Stimulated activated CD8-positive, alpha-beta memory T cell treated with anti-CD3 and anti-CD28 coated beads, Interleukin-4, amount 100 ng/mL, for 4 hours (primary cell): ENCODE measurements around the gene HPCAL1.
"Not testable (repeated sequence)": the region's sequence is repeated elsewhere in the genome, so short reads cannot be mapped to it uniquely, and the experiment has no call there.

Experiments used
- DNase-seq, 2 donors: peaks; one replicate each; pipeline ENCODE4 v3.0.0-alpha.2; 2020; ENCODE audit warnings: low read depth in 2 of 2, low spot score in 1 of 2

Gene HPCAL1

DNA sequence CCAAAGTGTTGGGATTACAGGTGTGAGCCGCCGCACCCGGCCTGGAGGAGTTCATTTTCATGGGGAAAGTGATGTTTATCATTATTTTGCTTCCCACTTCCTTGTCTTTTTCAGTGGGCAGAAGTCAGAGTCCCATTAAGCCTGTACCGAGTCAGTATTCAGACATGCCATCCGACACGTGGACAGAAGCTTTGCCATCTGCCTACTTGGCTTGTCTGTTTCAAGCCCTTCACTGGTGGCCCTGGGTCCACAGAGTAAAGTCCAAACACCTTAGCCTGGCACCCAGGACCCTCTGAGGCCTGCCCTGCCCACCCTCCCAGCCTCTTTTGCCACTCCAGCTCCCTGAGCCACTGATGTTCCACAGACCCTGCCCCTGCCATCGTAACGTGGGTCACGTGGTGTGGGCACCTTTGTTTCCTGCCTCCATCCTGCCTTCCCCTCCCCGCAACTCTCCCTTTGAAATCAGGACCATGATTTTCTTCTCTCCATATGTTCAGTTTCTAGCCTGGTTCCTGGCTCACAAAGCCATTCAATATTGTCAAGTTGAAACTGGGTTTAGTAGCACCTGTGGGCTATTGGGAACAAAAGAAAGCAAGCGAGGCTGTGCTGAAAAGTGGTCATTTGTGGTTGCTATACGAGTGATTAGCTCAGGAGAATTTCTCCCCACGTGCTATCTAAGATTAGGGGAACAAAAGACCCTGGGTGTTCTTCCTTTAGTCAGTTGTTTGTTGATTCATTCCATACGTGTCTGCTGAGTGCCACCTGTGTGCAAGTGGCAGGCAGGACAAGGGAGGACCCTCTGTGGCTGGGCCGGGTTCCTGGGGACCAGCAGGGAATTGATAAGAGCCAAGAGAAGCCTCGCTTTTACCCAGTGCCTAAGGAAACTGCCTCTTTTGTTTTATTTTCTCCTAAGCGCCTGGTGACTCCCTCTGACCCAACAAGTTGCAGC is 150.5 kb downstream of the HPCAL1 start:
- no peak for DNase-seq

DNA sequence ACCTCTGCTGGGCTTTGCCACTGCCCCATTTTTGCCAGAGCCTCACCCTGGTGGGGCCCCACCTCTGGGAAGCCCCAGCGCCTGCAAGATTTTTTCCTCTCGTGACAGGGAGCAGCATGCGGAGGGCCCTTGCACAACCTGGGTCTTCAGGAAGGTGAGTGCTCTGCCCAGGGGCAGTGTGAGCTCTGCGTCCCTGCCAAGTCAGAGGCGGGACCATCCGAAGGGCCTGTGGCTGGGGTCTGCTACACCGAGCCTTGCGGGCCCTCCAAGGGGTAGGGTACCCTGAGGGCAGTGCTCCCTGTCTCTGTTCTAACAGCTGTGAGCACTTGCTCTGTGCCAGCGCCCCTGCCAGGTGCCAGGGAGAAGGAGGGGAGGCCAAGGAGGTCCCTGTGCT is 151.2 kb downstream of the HPCAL1 start:
- no peak for DNase-seq

DNA sequence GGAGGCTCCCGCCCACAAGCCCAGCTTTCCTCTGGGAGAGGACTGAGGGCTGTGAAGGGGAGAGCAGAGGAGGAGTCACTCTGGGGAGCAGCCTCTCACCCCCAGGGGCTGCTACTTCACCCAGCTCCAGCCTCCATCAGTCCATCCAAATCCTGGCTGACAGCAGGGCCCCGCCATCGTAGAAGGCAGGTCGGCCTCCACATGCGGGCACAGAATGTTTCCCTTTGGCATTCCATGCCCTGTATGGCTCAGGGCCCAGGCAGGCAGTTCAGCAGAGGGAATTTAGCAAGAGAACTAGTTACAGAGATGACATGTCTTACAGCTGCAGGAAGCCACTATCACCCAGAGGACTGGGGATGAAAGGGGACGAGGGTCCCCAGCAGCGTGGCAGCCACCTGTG is 151.8 kb downstream of the HPCAL1 start:
- no peak for DNase-seq

DNA sequence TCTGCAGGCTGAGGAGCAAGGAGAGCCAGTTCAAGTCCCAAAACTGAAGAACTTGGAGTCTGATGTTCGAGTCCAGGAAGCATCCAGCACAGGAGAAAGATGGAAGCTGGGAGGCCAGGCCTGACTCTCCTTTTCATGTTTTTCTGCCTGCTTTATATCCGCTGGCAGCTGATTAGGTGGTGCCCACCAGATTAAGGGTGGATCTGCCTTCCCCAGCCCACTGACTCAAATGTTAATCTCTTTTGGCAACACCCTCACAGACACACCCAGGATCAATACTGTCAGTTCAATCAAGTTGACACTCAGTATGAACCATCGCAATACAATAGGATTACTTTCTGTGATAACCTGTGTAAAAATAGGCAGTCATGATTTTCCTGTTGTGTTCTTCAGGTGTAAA is 154.5 kb downstream of the HPCAL1 start:
- DNase-seq: not testable (repeated sequence)

DNA sequence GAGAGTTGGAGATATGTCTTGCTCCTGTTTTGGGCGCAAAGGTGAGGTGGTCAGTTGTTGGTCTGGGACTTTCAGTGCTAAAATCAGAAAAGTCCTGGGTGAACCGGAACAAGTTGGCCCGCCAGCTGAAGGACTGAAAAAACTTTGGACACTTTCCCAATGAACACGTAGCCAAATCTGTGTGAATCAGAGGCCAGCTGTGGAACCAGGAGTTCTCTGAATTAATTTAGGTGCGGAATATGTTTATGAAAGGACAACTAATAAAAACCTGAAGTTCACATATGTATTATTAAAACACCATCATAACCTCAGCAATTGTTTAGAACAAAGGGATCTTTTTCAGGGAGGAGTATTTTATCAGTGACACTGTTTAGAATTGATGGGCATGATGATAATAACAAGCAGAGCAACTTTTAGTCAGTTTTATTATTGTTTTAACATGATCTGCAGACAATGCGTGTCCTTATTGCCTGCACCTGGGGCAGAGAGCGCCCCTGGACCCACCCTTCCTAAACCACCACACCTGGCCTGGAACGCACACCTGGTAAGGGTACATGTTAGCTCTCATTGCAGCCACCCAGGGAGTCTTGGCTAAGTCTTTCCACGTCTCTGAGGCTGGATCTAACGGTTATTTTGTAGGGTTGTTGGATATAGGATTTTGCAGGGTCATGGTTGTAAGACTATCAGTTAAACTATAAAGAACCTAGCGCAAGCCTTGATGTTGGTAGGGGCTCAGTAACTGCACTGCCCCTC is 155.3 kb downstream of the HPCAL1 start:
- DNase-seq: no peak

DNA sequence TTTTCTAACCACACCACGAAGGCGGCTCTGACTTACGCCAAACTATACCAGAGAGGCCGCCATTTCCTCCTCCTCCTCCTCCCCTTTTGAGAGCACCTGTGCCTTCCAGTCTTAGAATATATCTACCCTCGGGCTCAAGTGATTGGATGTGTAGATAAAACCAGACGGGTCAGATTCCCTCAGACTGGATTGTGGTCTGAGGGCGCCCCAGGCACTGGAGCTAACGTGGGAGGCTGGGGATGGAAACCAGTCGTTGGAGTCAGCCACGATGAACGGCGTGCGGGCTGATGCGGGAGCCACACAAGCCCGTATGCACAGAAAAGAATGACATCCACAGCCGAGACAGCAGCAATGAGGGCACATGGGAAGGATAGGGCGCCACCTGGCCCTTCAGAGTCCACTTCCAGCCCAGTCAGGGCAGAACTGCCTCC is 157.7 kb downstream of the HPCAL1 start:
- DNase-seq: no peak

DNA sequence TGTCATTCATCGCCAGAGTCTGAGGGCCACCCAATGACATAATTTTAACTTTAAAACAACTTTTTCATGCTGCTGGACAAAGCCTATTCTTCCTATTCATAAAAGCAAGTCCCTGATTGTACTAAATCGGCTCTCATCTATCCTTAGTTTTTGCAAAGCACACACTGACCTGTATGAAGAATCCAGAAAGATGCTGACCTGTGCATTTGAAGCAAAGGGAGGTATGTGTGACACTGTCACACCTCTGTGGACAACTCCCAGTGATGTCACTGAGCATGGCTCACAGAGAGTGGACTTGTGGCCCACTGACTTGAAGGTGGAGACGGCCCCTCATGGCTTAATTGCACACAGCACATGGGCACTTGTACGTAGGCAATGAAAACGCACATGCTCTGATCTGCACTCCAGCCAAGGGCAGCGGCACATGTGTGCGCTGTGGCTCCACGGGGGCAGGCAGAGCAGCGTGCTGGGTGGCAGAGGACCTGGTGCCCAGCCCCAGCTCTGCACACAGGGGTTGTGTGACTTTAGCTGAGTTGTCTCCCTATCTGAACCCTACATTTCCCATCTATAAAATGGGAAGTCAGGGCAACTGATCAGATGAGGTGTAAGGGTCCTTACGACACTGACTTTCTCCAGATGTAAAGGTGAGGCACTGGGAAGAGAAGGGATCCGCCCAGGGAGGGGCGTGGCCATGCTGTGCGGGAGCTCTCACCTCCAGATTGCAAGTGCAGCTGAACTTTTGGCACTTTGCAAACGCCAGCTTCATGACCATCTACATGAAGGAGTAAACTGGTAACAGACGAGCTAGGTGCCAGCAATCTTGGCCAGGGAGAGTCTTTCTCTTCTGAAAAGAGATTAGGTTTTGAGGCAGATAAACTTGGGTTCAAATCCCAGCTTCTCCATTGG is 159.7 kb downstream of the HPCAL1 start:
- DNase-seq: no peak

DNA sequence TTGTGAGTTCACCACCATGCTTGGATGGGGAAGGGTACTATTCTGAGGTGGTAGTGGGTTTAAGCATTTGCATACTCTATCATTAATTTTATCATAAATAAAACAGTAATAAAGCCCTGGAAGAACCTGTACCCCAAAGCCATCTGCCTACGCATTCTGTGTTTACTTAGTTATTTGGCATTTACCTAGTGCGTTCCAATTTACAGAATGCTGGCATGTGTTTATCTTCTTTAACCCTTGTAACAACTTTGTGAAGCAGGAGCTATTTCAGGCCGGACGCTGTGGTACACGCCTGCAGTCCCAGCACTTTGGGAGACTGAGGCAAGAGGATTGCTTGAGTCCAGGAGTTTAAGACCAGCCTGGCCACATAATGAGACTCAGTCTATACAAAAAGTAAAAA is 163.2 kb downstream of the HPCAL1 start:
- DNase-seq: no peak

DNA sequence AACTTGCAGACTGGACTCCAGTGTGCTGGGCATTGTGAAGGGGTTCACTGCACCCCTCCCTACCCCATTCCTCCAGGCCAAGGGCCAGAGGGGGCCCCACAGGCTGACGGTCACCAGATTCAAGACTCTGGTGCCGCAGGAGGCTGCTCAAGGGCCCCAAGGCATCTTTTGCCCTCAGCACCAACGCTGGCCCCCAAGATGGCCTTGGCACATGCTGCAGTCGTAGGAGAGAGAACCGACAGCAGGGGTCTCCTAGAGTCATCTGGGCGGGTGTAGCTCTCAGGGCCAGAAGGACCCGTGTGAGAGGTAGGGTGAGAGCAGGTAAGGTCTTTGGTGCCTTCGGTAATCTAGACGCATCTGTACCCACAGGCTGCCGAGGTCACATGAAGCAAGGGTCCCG is 164.1 kb downstream of the HPCAL1 start:
- no peak for DNase-seq

DNA sequence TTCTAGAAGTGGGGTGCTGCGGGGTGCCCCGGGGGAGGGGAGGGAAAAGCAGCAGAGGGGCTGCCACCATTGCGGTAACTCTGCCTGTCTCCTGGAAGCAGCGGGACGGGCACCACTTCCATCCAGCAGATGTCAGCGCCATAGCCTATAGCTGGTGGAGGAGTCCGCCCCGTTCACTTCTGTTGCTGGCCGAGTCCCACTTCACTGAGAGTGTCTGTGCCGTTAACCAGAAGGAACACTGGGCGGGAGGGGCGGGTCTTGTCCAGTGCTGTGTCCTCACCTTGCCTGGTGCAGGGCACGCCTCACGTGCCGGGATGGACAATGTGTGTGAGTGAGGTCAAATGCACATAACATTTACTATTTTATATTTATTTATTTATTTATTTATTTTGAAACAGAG is 164.7 kb downstream of the HPCAL1 start:
- DNase-seq: no peak

DNA sequence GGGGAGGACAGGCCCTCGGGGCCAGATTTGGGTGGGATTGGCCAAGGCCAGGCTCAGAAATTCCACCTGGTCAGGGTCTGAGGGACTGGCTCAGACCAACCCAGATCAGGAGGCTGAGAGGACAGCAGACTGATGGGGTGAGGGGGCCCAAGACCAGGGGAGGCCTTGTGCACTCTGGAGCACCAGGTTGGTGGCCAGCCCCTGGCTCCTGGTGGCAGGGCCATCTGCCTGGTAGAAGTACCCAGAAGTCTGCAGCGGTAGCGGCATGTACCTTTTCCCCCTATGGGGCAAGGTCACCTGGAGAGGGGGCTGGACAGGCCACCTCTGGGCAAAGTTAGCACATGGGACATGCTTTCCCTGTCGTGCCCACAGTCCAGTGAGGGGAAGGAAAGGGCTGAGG is 166.6 kb downstream of the HPCAL1 start:
- DNase-seq: no peak

DNA sequence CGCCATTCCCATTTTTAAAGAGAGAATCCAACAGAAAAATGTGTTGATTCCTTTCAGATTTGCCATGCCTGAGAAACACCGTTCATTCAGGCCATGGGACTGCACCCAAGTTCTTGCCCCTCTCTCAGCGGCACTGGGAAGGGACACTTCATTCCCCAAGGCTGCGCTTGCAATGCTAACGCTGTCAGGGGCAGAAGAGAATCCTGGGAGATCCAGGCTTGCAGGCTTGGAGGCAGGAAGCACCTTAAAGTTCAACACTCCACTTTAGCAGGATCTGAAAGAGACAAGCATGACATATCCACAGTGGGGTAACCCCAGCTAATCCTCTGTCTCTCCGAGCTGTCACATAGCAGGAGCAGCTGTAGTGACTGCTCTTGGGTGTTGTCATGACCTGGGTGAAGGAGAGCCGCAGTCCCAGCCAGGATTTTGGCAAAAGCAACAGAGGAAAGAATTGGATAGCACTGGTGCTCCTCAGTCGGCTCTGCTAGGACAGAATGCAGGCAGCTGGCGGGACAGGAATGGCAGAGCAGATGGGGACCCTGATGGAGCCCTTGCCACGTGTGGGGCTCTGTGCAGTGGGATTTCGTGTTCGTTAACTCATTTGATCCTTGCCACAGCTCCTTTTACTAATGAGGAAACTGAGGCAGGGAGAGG is 167.4 kb downstream of the HPCAL1 start:
- no peak for DNase-seq

DNA sequence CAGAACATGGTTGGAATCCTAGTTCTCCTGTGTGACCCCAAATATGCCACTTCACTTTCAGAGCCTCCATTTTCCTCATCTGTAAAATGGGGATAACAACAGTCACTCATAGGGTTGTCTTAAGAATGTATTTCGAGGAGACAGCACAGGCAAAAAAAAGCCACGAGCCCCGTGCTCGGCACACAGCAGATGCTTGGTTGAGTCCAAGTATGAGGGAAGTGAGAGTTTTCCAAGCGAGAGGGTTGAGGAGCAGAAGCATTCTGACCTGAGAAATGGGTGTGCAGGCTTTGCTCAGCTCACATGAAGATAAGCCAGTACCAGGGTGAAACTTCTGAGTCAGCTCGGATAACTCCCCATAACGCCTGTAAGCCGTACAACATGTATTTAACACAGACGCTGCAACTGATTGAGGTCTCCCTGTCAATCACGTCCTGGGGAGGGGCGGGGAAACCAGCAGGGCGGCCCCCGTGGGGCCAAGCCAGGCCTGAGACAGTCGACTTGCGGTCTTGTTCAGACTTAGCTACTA is 168.4 kb downstream of the HPCAL1 start:
- DNase-seq: no peak

DNA sequence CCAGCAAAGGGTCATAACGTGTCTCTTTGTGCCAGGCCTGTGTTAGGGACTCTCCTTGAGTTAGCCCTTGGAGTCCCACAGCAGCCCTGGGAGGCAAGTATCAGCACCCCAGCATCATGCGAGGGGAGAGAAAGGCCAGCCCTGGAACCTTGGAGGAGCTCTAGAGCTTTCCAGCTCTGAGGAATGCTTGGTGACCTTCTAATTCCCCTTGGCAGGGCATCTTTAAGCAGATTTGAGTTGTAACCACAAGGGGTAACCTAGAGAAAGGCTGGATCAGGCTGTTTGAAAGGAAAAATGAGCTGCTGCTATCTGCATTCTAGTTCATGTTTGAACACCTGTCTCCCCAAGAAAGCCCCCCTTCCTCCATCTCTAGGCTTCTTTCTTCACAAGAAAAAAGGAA is 169.3 kb downstream of the HPCAL1 start:
- DNase-seq: no peak

DNA sequence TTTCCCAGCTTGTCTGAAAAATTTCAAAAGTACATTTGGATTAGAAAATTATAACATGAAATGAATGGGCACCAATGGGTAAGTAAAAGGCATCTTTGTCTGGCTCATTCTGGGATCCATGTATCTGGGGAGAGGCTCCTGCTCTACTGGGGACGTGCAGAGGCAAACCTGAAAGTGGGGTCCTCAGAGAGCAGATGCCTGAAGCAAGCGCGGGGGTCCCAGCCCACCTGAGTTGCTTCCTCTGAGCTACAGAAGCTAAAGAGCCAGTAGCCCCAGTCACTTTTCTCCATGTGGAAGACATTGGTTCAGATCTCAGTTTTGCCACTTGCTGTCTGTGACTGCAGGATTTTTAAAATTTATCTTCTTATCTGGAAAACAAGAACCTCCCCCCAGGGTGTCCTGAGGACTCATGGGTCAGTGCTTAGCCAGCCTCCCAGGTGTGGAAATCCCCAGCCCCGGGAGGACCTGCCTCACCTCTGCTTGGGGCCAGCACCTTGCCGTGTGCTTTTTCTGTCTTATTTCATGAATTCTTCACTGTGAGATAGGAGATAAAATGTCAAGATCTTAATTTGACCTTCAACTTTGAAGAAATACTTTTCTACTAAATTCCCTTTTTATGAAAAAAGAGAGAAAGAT is 170.5 kb downstream of the HPCAL1 start:
- DNase-seq: no peak

DNA sequence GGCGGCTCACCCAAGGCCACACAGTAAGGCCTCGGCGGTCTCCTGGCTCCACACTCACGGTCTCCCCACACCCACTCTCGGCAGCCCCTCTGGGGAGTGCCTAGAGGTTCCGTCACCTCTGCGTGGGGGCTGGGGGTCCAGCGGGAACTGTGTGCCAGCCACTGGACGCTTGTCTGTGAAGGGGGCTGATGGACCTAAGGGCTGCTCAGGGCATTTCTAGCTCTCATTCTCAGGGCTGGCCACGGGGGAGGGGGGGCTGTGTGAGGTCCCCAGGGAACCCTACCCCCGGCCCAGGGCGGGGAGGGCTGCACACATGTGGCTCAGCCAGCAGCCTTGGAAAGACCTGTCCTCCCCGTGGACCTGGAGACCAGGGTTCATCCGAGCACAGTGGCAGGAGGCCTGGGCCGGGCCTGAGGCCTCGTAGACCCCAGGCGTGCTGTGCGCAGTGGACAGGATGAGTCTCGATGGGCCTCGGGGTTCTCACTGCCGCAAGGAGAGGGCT is 172.6 kb downstream of the HPCAL1 start:
- no peak for DNase-seq

DNA sequence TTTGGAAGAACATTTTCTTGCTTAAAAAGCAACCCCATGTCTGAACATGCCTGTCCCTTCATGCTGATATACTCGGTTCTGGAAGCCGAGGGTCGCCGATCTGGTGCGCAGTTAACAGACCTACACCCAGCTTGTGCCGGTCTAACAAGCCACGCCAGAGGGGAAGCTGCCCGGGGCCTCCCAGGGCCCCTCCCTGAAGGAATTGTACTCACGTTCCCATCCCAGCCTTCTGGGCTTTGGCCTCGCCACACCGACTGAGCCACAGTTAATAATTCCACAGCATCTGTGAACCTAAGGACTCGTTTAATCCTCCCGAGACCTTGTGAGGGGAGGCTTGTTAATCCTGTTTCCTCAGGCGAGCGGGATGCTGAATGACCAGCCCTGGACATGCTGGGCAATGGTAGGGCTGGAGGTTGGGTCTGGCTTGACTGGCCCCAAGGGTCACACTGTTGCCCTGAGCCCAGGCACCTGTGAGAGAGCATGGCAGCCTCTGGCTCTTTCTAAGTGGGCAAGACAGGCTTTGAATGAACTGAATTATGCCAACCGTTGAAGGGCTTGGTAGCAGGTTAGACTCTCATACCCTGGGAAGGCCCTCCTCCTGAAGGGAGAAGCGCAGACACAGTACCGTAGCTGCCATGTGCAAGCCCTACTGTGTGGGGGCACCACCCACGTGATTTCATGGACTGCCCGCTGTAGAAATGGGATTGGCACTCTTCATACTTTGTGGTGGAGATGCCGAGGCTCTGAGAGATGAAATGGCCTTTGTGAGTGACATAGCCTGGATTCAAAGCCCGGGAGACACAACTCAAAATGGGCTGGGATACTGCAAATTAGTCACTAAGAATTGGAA is 173.3 kb downstream of the HPCAL1 start:
- no peak for DNase-seq

DNA sequence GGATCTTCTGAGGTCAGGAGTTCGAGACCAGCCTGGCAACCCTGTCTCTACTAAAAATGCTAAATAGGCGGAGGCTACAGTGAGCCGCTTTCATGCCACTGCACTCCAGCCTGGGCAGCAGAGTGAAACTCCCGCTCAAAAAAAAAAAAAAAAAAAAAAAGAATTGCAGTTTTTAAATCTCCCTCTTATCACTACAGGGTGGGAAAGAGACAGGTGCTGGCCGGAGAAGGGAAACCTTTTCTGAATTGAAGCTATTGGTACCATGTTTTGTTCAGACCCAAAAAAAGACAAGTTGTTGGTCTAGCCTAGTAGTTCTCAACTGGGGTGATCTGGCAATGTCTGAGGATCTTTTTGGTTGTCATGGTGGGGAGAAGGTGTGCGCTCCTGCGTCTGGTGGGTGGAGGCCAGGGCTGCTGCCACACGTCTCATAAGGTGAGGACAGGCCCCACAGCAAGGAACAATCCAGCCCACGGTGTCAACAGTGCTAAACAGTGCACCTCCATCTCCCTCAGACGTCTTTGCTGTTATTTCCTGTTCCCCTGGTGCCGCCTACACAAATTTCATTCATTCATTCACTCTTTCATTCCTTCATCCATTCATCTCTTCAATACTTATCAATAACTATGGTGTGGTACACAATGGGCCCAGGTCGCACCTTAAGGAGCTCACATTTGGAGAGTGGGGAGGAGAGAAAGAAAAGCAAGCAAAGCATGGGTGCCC is 174.2 kb downstream of the HPCAL1 start:
- no peak for DNase-seq
